NB4 (cell line): ENCODE results near the gene HTR3A.
"Not testable (repeated sequence)": the region's sequence is repeated elsewhere in the genome, so short reads cannot be mapped to it uniquely, and the experiment has no call there.

ENCODE experiments used
- DNase-seq: peaks from one replicate; pipeline ENCODE4 v3.0.0; 2010; ENCODE audit warnings: low read depth
- H3K4me3 ChIP-seq: one replicate; pipeline ENCODE4 v1.5.1; 2011; ENCODE audit warnings: mild to moderate bottlenecking, low read depth, low read length, moderate library complexity
- MYC ChIP-seq: IDR thresholded peaks from 2 replicates; pipeline ENCODE4 v1.6.1; 2011; ENCODE audit warnings: low read depth, low read length
- POLR2A ChIP-seq: IDR thresholded peaks from 2 replicates; pipeline ENCODE4 v1.6.1; 2011; ENCODE audit warnings: mild to moderate bottlenecking; ENCODE audit not compliant: insufficient read length; ENCODE audit errors: extremely low read depth
- TF ChIP-seq, protein P1 (sequence below): IDR thresholded peaks from one replicate; pipeline ENCODE4 v1.5.1; 2012; ENCODE audit warnings: low read depth, low read length
- TF ChIP-seq, protein P2 (sequence below): IDR thresholded peaks from 2 replicates; pipeline ENCODE4 v1.6.1; 2011; ENCODE audit warnings: low read depth, low read length

HTR3A gene

GRCh38 chr11:113935858-113936257, 39.0 kb upstream of the HTR3A start:
- DNase-seq = no peak
- TF ChIP-seq MYC (no peak), POLR2A (no peak)
- TF ChIP-seq, protein P1, sequence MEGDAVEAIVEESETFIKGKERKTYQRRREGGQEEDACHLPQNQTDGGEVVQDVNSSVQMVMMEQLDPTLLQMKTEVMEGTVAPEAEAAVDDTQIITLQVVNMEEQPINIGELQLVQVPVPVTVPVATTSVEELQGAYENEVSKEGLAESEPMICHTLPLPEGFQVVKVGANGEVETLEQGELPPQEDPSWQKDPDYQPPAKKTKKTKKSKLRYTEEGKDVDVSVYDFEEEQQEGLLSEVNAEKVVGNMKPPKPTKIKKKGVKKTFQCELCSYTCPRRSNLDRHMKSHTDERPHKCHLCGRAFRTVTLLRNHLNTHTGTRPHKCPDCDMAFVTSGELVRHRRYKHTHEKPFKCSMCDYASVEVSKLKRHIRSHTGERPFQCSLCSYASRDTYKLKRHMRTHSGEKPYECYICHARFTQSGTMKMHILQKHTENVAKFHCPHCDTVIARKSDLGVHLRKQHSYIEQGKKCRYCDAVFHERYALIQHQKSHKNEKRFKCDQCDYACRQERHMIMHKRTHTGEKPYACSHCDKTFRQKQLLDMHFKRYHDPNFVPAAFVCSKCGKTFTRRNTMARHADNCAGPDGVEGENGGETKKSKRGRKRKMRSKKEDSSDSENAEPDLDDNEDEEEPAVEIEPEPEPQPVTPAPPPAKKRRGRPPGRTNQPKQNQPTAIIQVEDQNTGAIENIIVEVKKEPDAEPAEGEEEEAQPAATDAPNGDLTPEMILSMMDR = no peak
- TF ChIP-seq, protein P2, sequence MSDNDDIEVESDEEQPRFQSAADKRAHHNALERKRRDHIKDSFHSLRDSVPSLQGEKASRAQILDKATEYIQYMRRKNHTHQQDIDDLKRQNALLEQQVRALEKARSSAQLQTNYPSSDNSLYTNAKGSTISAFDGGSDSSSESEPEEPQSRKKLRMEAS = no peak
- H3K4me3 ChIP-seq = no peak overlapping the region

GRCh38 chr11:113937918-113938317, 37.0 kb upstream of the HTR3A start:
- H3K4me3 ChIP-seq = no peak overlapping the region
- DNase-seq = no peak
- TF ChIP-seq, protein P1 = no peak
- TF ChIP-seq MYC (no peak), POLR2A (no peak)
- TF ChIP-seq, protein P2 = no peak

- no peak overlapping the region for H3K4me3 ChIP-seq
- TF ChIP-seq, protein P1 = no peak
- TF ChIP-seq MYC (no peak), POLR2A (no peak)
- TF ChIP-seq, protein P2 = no peak
- DNase-seq = no peak
These were observed 32.7 kb upstream of the HTR3A start for GRCh38 chr11:113942256-113942655.

- DNase-seq, H3K4me3 ChIP-seq: not testable (repeated sequence)
These were observed 28.7 kb upstream of the HTR3A start for GRCh38 chr11:113946162-113946561.

DNA sequence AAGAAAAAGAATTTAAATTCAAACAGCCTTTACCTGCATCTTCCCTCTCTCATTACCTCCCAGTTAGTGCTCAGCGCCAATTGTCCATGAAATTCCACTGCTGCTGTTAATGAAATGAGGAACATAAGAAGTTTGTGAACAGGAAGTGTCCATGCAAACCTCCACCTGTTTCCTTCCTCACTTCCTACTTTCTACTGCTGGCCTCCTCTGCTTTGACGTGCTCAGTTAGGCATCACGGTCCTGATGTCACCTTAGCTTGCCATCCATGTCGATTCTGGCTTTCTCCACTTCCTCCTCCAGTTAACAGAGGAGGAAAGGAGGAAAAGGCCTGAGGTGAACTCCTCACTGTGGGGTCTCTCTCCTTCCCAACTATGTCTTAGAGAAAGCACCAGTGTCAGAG, 26.9 kb upstream of the HTR3A start:
- TF ChIP-seq, protein P1 = no peak
- TF ChIP-seq POLR2A (no peak), MYC (no peak)
- TF ChIP-seq, protein P2 = no peak
- DNase-seq = no peak
- H3K4me3 ChIP-seq = no peak overlapping the region

DNA sequence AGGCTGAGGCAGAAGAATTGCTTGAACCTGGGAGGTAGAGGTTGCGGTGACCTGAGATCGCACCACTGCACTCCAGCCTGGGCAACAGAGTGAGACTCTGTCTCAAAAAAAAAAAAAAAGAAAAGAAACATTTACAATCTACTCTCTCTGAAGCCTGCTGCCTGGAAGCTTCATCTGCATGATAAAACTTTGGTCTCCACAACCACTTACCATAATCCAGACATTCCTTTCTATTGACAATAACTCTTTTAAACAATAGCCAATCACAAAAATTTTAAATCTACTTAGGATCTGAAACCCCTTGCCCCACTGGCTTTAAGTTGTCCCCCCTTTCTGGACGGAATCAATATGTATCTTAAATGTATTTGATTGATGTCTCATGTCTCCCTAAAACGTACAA, 25.0 kb upstream of the HTR3A start:
- TF ChIP-seq, protein P1 = no peak
- TF ChIP-seq POLR2A (no peak), MYC (no peak)
- TF ChIP-seq, protein P2 = no peak
- DNase-seq = no peak
- H3K4me3 ChIP-seq = no peak overlapping the region
